Fibroblast of mammary gland (primary cell): ENCODE results near the gene FSIP1.
A peak's percentile ranks its signal among the peaks of the same experiment; 100 is the strongest.

Experiments used
- DNase-seq: peaks from one replicate; pipeline ENCODE4 v3.0.0-alpha.2; 2010; ENCODE audit warnings: low read depth
- H3K4me3 ChIP-seq: 2 replicates; pipeline ENCODE4 v1.5.1; 2011; ENCODE audit warnings: low read depth, mild to moderate bottlenecking, low read length, moderate library complexity; ENCODE audit not compliant: control insufficient read depth
- TF ChIP-seq, protein P1 (sequence below): conservative IDR thresholded peaks from 2 replicates; pipeline ENCODE4 v1.5.1; 2011; ENCODE audit warnings: low read depth, low read length, inconsistent platforms; ENCODE audit not compliant: control insufficient read depth, insufficient read depth

FSIP1 gene

DNA sequence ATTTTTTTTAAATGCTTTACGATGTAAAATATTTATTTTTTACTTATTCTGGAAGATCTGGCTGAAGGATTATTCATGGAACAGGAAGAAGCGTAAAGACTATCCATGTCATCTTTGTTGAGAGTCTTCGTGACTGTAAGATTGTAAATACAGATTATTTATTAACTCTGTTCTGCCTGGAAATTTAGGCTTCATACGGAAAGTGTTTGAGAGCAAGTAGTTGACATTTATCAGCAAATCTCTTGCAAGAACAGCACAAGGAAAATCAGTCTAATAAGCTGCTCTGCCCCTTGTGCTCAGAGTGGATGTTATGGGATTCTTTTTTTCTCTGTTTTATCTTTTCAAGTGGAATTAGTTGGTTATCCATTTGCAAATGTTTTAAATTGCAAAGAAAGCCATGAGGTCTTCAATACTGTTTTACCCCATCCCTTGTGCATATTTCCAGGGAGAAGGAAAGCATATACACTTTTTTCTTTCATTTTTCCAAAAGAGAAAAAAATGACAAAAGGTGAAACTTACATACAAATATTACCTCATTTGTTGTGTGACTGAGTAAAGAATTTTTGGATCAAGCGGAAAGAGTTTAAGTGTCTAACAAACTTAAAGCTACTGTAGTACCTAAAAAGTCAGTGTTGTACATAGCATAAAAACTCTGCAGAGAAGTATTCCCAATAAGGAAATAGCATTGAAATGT lies 186.1 kb downstream of the FSIP1 start:
- DNase-seq = peak; percentile 32
- TF ChIP-seq, protein P1, sequence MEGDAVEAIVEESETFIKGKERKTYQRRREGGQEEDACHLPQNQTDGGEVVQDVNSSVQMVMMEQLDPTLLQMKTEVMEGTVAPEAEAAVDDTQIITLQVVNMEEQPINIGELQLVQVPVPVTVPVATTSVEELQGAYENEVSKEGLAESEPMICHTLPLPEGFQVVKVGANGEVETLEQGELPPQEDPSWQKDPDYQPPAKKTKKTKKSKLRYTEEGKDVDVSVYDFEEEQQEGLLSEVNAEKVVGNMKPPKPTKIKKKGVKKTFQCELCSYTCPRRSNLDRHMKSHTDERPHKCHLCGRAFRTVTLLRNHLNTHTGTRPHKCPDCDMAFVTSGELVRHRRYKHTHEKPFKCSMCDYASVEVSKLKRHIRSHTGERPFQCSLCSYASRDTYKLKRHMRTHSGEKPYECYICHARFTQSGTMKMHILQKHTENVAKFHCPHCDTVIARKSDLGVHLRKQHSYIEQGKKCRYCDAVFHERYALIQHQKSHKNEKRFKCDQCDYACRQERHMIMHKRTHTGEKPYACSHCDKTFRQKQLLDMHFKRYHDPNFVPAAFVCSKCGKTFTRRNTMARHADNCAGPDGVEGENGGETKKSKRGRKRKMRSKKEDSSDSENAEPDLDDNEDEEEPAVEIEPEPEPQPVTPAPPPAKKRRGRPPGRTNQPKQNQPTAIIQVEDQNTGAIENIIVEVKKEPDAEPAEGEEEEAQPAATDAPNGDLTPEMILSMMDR = no peak
- H3K4me3 ChIP-seq = no peak overlapping the region

DNA sequence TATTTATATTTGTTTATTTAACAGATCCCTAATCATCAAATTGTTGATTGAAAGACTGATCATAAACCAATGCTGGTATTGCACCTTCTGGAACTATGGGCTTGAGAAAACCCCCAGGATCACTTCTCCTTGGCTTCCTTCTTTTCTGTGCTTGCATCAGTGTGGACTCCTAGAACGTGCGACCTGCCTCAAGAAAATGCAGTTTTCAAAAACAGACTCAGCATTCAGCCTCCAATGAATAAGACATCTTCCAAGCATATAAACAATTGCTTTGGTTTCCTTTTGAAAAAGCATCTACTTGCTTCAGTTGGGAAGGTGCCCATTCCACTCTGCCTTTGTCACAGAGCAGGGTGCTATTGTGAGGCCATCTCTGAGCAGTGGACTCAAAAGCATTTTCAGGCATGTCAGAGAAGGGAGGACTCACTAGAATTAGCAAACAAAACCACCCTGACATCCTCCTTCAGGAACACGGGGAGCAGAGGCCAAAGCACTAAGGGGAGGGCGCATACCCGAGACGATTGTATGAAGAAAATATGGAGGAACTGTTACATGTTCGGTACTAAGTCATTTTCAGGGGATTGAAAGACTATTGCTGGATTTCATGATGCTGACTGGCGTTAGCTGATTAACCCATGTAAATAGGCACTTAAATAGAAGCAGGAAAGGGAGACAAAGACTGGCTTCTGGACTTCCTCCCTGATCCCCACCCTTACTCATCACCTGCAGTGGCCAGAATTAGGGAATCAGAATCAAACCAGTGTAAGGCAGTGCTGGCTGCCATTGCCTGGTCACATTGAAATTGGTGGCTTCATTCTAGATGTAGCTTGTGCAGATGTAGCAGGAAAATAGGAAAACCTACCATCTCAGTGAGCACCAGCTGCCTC lies 187.1 kb downstream of the FSIP1 start:
- peak; percentile 35 for DNase-seq
- TF ChIP-seq, protein P1 = no peak
- H3K4me3 ChIP-seq = no peak overlapping the region

DNA sequence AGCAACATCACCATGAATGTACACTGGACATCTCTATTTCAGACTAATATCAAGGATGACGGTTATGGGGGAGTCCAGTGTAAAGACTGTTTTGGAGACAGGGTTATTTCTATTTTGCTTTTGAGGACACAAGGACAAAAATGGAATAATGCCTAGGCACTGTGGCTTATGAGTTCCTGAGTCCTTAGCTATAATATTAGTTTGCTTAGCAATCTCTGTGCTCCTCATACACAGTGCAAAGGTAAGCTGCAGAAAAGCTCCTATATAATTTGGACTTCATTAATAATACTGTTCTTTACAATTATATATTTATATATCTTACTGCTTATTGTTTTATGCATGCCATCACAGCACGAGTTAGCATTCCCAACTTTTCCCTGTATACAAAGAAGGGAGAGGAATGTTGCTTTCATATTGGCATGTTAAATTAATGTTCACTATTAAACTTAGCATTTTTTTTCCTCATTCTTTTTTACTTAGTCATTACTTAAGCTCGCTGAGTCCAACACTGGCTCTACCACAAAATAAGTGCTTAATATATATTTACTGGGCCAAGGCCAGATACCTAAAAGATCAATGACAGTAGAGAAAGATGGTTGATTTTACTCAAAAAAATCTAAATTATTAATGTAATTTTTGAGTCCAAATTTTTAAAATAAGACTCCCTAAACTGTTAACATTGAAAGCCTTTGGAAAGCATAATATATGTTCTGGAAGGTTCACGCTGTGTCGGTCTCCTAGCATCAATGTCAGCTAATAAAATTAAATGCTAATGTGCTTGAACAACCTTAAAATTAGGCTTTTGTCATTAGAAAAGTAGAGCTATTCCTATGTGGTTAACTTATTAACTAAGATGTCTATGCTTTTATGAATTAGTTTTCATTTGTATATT lies 187.9 kb downstream of the FSIP1 start:
- peak; percentile 34 for DNase-seq
- TF ChIP-seq, protein P1 = no peak
- no peak overlapping the region for H3K4me3 ChIP-seq

DNA sequence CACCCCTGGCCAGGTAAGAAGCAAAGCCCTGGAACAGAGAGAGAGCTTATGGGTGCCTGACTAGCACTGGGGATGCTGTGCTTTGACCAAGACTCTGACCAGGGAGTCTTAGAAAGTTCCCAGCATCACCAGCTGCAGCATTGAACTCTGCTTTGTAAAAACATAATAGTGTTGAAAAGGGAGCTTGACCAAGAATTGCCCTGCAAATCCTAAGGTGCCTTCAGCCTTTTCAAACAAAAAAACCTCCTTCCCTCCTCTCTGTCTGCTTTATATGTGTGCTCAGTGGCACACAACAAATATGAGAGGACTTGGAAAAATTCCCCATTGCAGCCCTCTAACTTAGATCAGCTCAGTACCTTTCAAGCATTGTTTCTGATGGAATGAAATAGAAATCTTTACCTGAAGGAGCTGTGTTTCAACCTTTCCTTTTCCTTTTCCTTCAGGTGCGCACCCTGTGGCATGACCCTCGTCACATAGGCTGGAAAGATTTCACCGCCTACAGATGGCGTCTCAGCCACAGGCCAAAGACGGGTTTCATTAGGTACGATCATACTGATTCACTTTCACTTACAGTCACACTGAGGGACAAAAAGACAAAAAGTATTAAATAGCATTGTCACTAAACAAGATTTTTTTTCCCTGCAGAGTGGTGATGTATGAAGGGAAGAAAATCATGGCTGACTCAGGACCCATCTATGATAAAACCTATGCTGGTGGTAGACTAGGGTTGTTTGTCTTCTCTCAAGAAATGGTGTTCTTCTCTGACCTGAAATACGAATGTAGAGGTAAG lies 188.8 kb downstream of the FSIP1 start:
- no peak overlapping the region for H3K4me3 ChIP-seq
- DNase-seq = peak; percentile 20

DNA sequence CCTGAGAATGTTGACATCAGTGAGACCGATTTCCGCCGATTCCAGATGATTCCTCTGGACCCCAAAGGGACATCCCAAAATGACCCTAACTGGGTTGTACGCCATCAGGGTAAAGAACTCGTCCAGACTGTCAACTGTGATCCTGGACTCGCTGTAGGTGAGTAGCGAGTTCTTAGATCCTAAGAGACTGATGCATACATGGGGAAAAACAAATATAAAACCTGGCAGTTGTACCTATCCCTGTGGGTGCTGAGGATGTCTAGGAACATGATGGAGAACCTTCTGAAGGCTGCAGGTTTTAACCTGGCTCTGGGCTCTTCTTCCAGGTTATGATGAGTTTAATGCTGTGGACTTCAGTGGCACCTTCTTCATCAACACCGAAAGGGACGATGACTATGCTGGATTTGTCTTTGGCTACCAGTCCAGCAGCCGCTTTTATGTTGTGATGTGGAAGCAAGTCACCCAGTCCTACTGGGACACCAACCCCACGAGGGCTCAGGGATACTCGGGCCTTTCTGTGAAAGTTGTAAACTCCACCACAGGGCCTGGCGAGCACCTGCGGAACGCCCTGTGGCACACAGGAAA lies 189.5 kb downstream of the FSIP1 start:
- peak; percentile 25 for DNase-seq
- TF ChIP-seq, protein P1 = no peak
- H3K4me3 ChIP-seq = no peak overlapping the region

More for the DNA sequence above, 188.8 kb downstream of the FSIP1 start:
- TF ChIP-seq, protein P1 = no peak
